ENCODE results near the gene BAIAP2L1.
"Not testable (repeated sequence)": the region's sequence is repeated elsewhere in the genome, so short reads cannot be mapped to it uniquely, and the experiment has no call there.

BAIAP2L1 gene

GRCh38 chr7:98399890-98400541, 874 bp downstream of the BAIAP2L1 start:
- DNase-seq (ENCODE audit: extremely low spot score, insufficient read length, low read depth) = no peak
- no peak for FAIRE-seq

- FAIRE-seq (no peak), DNase-seq (ENCODE audit: extremely low spot score, insufficient read length, low read depth) (no peak)
Observed at GRCh38 chr7:98399462-98399861, 1.4 kb downstream of the BAIAP2L1 start.

GRCh38 chr7:98398567-98399372, 2.1 kb downstream of the BAIAP2L1 start:
- no peak for FAIRE-seq
- DNase-seq (ENCODE audit: extremely low spot score, insufficient read length, low read depth) = no peak

GRCh38 chr7:98396768-98397167, 4.1 kb downstream of the BAIAP2L1 start:
- no peak for FAIRE-seq

GRCh38 chr7:98395951-98396350, 4.9 kb downstream of the BAIAP2L1 start:
- DNase-seq (ENCODE audit: extremely low spot score, insufficient read length, low read depth) (no peak), FAIRE-seq (no peak)

More at GRCh38 chr7:98396768-98397167, 4.1 kb downstream of the BAIAP2L1 start:
- no peak for DNase-seq (ENCODE audit: extremely low spot score, insufficient read length, low read depth)

- FAIRE-seq (no peak), DNase-seq (ENCODE audit: extremely low spot score, insufficient read length, low read depth) (no peak)
Observed at GRCh38 chr7:98395481-98395880, 5.4 kb downstream of the BAIAP2L1 start.

GRCh38 chr7:98394377-98394836, 6.5 kb downstream of the BAIAP2L1 start:
- FAIRE-seq (no peak), DNase-seq (ENCODE audit: extremely low spot score, insufficient read length, low read depth) (no peak)

GRCh38 chr7:98387544-98388226, 13.2 kb downstream of the BAIAP2L1 start:
- DNase-seq (ENCODE audit: extremely low spot score, insufficient read length, low read depth) = no peak
- FAIRE-seq = no peak

- FAIRE-seq = no peak
Observed at GRCh38 chr7:98387131-98387530, 13.8 kb downstream of the BAIAP2L1 start.

GRCh38 chr7:98385532-98385931, 15.4 kb downstream of the BAIAP2L1 start:
- FAIRE-seq; DNase-seq (ENCODE audit: extremely low spot score, insufficient read length, low read depth): not testable (repeated sequence)

More at GRCh38 chr7:98387131-98387530, 13.8 kb downstream of the BAIAP2L1 start:
- no peak for DNase-seq (ENCODE audit: extremely low spot score, insufficient read length, low read depth)

GRCh38 chr7:98378210-98378819, 22.6 kb downstream of the BAIAP2L1 start:
- no peak for FAIRE-seq

GRCh38 chr7:98376711-98377110, 24.2 kb downstream of the BAIAP2L1 start:
- DNase-seq (ENCODE audit: extremely low spot score, insufficient read length, low read depth) (no peak), FAIRE-seq (no peak)

More at GRCh38 chr7:98378210-98378819, 22.6 kb downstream of the BAIAP2L1 start:
- no peak for DNase-seq (ENCODE audit: extremely low spot score, insufficient read length, low read depth)

GRCh38 chr7:98375664-98376063, 25.2 kb downstream of the BAIAP2L1 start:
- DNase-seq (ENCODE audit: extremely low spot score, insufficient read length, low read depth) (no peak), FAIRE-seq (no peak)

GRCh38 chr7:98374285-98374680, 26.6 kb downstream of the BAIAP2L1 start:
- no peak for DNase-seq (ENCODE audit: extremely low spot score, insufficient read length, low read depth)
- FAIRE-seq = no peak

GRCh38 chr7:98372993-98373392, 27.9 kb downstream of the BAIAP2L1 start:
- FAIRE-seq (no peak), DNase-seq (ENCODE audit: extremely low spot score, insufficient read length, low read depth) (no peak)

GRCh38 chr7:98369726-98370125, 31.2 kb downstream of the BAIAP2L1 start:
- FAIRE-seq = no peak
- DNase-seq (ENCODE audit: extremely low spot score, insufficient read length, low read depth) = no peak

GRCh38 chr7:98368716-98369115, 32.2 kb downstream of the BAIAP2L1 start:
- DNase-seq (ENCODE audit: extremely low spot score, insufficient read length, low read depth) (no peak), FAIRE-seq (no peak)

- no peak for DNase-seq (ENCODE audit: extremely low spot score, insufficient read length, low read depth)
- no peak for FAIRE-seq
Observed at GRCh38 chr7:98366562-98366938, 34.3 kb downstream of the BAIAP2L1 start.

GRCh38 chr7:98365863-98366561, 34.9 kb downstream of the BAIAP2L1 start:
- no peak for FAIRE-seq

GRCh38 chr7:98364220-98364619, 36.7 kb downstream of the BAIAP2L1 start:
- DNase-seq (ENCODE audit: extremely low spot score, insufficient read length, low read depth) (no peak), FAIRE-seq (no peak)

More at GRCh38 chr7:98365863-98366561, 34.9 kb downstream of the BAIAP2L1 start:
- DNase-seq (ENCODE audit: extremely low spot score, insufficient read length, low read depth) = no peak
